Neural cell (in vitro differentiated cells): Measurements from ENCODE around the gene LNX2. TPM values are rescaled to one million over a fixed set of nuclear protein-coding genes. Genes with fewer than 3 reads are reported as not detected.

Experiments
- H2AFZ ChIP-seq: fragments of 200-600, 300-800 bp; sonication (generic), shearing (Covaris generic); 2 replicates; pipeline ENCODE4 v1.6.0; 2014; ENCODE audit warnings: low read depth, mild to moderate bottlenecking, antibody characterized with exemption, low read length, moderate library complexity
- H3F3A ChIP-seq: fragments of 200-600 bp; shearing (Covaris generic); 2 replicates; pipeline ENCODE4 v1.6.1; 2016; ENCODE audit warnings: mild to moderate bottlenecking, moderate library complexity, mixed read lengths, antibody characterized with exemption, low read length; ENCODE audit not compliant: insufficient read depth, poor library complexity, severe bottlenecking
- H3K27ac ChIP-seq: fragments of 200-600, 300-800 bp; sonication (generic), shearing (Covaris generic); 2 replicates; pipeline ENCODE4 v1.5.1; 2014; ENCODE audit warnings: mild to moderate bottlenecking, low read length, moderate library complexity
- H3K27me3 ChIP-seq: fragments of 300-800, 200-600 bp; sonication (generic), shearing (Covaris generic); 2 replicates; pipeline ENCODE4 v1.6.0; 2014; ENCODE audit warnings: mild to moderate bottlenecking, low read depth, low read length, moderate library complexity; ENCODE audit not compliant: insufficient read depth
- H3K36me3 ChIP-seq: fragments of 300-800, 200-600 bp; sonication (generic), shearing (Covaris generic); 2 replicates; pipeline ENCODE4 v1.5.1; 2014; ENCODE audit warnings: mild to moderate bottlenecking, antibody characterized with exemption, low read length, moderate library complexity; ENCODE audit not compliant: insufficient read depth
- H3K4me2 ChIP-seq: fragments of 300-800, 200-600 bp; sonication (generic), shearing (Covaris generic); 2 replicates; pipeline ENCODE4 v1.6.0; 2014; ENCODE audit warnings: mild to moderate bottlenecking, low read length
- H3K4me3 ChIP-seq: fragments of 300-800, 200-600 bp; sonication (generic), shearing (Covaris generic); 2 replicates; pipeline ENCODE4 v1.5.1; 2014; ENCODE audit warnings: mild to moderate bottlenecking, low read length, moderate library complexity
- H3K79me2 ChIP-seq: fragments of 200-600 bp; shearing (Covaris generic); replicated peaks from 2 replicates; pipeline ENCODE4 v1.6.0; 2014; ENCODE audit warnings: mild to moderate bottlenecking, low read length, moderate library complexity; ENCODE audit not compliant: insufficient read depth
- H3K9ac ChIP-seq: fragments of 300-800, 200-600 bp; sonication (generic), shearing (Covaris generic); 2 replicates; pipeline ENCODE4 v1.6.1; 2016; ENCODE audit warnings: mild to moderate bottlenecking, low read length, mixed read lengths
- H3K9me2 ChIP-seq: fragments of 200-600 bp; shearing (Covaris generic); 2 replicates; pipeline ENCODE4 v1.6.1; 2016; ENCODE audit warnings: mild to moderate bottlenecking, low read length, mixed read lengths; ENCODE audit not compliant: insufficient read depth
- H3K9me3 ChIP-seq: fragments of 200-600, 300-800 bp; sonication (generic), shearing (Covaris generic); 2 replicates; pipeline ENCODE4 v1.6.1; 2016; ENCODE audit warnings: mild to moderate bottlenecking, mixed run types, low read length, moderate library complexity, mixed read lengths
- H4K20me1 ChIP-seq: fragments of 200-600 bp; shearing (Covaris generic); 2 replicates; pipeline ENCODE4 v1.6.1; 2016; ENCODE audit warnings: mild to moderate bottlenecking, mixed run types; ENCODE audit not compliant: insufficient read depth
- EP300 ChIP-seq: fragments of 450-650 bp; conservative IDR thresholded peaks from 2 replicates; pipeline ENCODE4 v1.6.1; 2014; ENCODE audit warnings: antibody characterized with exemption, mild to moderate bottlenecking, moderate library complexity; ENCODE audit not compliant: poor library complexity, severe bottlenecking
- EZH2 ChIP-seq: fragments of 200-600, 300-800 bp; shearing (Covaris generic), sonication (generic); IDR thresholded peaks from 2 replicates; pipeline ENCODE4 v1.6.1; 2014; ENCODE audit warnings: antibody characterized with exemption, low read length, borderline replicate concordance, mild to moderate bottlenecking; ENCODE audit not compliant: insufficient read depth, poor library complexity, severe bottlenecking
- MXI1 ChIP-seq: fragments of 450-650 bp; conservative IDR thresholded peaks from 2 replicates; pipeline ENCODE4 v1.6.1; 2014; ENCODE audit warnings: antibody characterized with exemption, mild to moderate bottlenecking; ENCODE audit not compliant: poor library complexity, severe bottlenecking
- POLR2AphosphoS5 ChIP-seq: IDR thresholded peaks from 2 replicates; pipeline ENCODE4 v1.6.1; 2012
- RAD21 ChIP-seq: fragments of 450-650 bp; conservative IDR thresholded peaks from 2 replicates; pipeline ENCODE4 v1.6.1; 2014; ENCODE audit warnings: antibody characterized with exemption, mild to moderate bottlenecking, moderate library complexity
- REST ChIP-seq: IDR thresholded peaks from 2 replicates; pipeline ENCODE4 v1.6.1; 2012; ENCODE audit warnings: borderline replicate concordance
- SMC3 ChIP-seq: fragments of 450-650 bp; conservative IDR thresholded peaks from 2 replicates; pipeline ENCODE4 v1.6.1; 2014; ENCODE audit warnings: antibody characterized with exemption, mild to moderate bottlenecking, moderate library complexity; ENCODE audit not compliant: poor library complexity
- TAF1 ChIP-seq: IDR thresholded peaks from 2 replicates; pipeline ENCODE4 v1.6.1; 2012; ENCODE audit warnings: low read depth
- polyA plus RNA-seq: library from polyadenylated mRNA; depleted of rRNA; stranded (reverse); fragments of >200 nt; gene quantifications from 2 replicates; pipeline ENCODE4 v1.2.3, GENCODE V29; 2014
- TF ChIP-seq, protein P1 (sequence below): fragments of 450-650 bp; IDR thresholded peaks from 2 replicates; pipeline ENCODE4 v1.5.1; 2014; ENCODE audit warnings: antibody characterized with exemption, mild to moderate bottlenecking, moderate library complexity; ENCODE audit not compliant: poor library complexity, severe bottlenecking

Gene LNX2
- polyA plus RNA-seq, 1 donor from 2014 or later, result 4.2 TPM

DNA sequence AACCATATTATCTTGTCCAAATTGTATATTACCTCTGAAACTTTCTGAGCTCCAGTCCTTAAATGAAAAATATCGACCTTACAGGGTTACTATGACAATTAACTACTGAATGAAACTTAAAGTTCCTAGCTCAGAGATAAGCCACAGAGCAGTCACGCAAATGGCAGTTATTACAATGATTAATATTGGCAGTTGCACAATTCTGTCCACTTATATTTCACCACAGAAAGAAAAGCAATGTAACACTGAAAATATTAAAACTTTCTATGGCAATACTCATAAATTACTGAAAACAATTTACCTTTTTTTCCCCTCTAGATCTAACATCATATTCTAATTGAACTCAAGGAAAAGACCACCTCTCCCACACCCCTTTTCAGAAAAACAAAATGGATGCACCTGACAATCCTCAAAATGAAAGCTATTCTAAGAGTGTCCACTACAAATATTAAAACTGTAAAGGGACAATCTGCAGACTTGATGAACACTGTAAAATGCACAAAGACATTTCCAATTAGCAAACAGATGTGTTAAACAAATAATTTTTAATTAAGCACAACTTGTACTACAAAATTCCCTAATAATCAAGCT lies 14.6 kb downstream of the LNX2 start:
- Histone ChIP-seq H3K9ac (no peak overlapping the region), H3K4me3 (no peak overlapping the region), H3F3A (no peaks in the 10 kb centered on the region), H3K4me2 (no peak overlapping the region), H3K9me3 (no peaks in the 10 kb centered on the region), H3K36me3 (no peaks in the 10 kb centered on the region), H3K27me3 (no peaks in the 10 kb centered on the region), H4K20me1 (no peaks in the 10 kb centered on the region), H3K79me2 (no peaks in the 10 kb centered on the region), H2AFZ (no peak overlapping the region), H3K9me2 (no peaks in the 10 kb centered on the region), H3K27ac (no peak overlapping the region)
- TF ChIP-seq POLR2AphosphoS5 (no peak), EZH2 (no peak), EP300 (no peak)
- TF ChIP-seq, protein P1, sequence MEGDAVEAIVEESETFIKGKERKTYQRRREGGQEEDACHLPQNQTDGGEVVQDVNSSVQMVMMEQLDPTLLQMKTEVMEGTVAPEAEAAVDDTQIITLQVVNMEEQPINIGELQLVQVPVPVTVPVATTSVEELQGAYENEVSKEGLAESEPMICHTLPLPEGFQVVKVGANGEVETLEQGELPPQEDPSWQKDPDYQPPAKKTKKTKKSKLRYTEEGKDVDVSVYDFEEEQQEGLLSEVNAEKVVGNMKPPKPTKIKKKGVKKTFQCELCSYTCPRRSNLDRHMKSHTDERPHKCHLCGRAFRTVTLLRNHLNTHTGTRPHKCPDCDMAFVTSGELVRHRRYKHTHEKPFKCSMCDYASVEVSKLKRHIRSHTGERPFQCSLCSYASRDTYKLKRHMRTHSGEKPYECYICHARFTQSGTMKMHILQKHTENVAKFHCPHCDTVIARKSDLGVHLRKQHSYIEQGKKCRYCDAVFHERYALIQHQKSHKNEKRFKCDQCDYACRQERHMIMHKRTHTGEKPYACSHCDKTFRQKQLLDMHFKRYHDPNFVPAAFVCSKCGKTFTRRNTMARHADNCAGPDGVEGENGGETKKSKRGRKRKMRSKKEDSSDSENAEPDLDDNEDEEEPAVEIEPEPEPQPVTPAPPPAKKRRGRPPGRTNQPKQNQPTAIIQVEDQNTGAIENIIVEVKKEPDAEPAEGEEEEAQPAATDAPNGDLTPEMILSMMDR, result no peak

DNA sequence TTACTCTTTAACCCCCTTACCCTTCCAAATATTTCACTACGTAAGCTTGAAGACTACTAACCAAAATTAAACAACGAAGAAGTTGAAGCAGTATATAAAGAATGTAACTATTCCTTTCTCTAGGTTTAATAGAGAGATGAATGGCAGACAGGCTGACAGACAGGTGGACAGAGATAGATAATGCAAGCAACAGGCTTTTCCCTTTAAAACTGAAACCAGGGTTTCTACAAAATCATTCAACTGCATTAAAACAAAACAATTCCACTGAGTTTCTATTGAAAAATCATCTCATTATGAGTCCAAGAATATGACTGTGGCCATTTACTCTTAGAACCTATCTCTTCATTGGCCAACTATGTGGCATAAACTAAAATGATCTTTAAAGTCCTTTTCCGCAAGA lies 15.2 kb downstream of the LNX2 start:
- Histone ChIP-seq H3K9me3 (no peaks in the 10 kb centered on the region), H3K27ac (no peak overlapping the region), H3K9ac (no peak overlapping the region), H2AFZ (no peak overlapping the region), H3K9me2 (no peaks in the 10 kb centered on the region), H3K27me3 (no peaks in the 10 kb centered on the region), H3K79me2 (no peaks in the 10 kb centered on the region), H3F3A (no peaks in the 10 kb centered on the region), H3K4me3 (no peak overlapping the region), H4K20me1 (no peaks in the 10 kb centered on the region), H3K36me3 (no peaks in the 10 kb centered on the region), H3K4me2 (no peak overlapping the region)
- no peak for TF ChIP-seq TAF1
- no peak for TF ChIP-seq SMC3
- TF ChIP-seq POLR2AphosphoS5, result no peak
- no peak for TF ChIP-seq RAD21
- no peak for TF ChIP-seq EP300
- TF ChIP-seq MXI1, result no peak
- TF ChIP-seq EZH2, result no peak
- no peak for TF ChIP-seq REST

DNA sequence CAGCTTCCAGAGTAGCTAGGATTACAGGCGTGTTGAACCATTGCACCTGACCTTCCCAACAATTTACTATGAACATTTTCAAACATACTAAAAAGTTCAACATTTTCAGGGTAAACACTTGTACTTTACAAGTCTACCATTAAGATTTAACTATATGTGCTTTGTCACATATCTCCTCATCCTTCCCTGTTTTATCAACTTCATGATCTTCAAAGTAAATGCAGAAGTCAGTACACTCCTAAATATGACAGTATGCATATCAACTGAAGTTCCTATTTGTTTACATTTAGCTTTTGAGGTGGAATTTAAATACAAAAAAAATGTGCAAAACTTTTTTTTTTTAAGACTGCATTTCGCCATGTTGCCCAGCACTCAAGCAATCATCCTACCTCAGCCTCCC lies 18.5 kb downstream of the LNX2 start:
- Histone ChIP-seq H3K79me2 (no peaks in the 10 kb centered on the region), H3F3A (no peaks in the 10 kb centered on the region)
- TF ChIP-seq MXI1 (no peak), REST (no peak), EP300 (no peak), POLR2AphosphoS5 (no peak), RAD21 (no peak), SMC3 (no peak), TAF1 (no peak), EZH2 (no peak)
- TF ChIP-seq, protein P1, result no peak

More for the DNA sequence above, 18.5 kb downstream of the LNX2 start:
- no peak overlapping the region for H3K27ac ChIP-seq
- H2AFZ ChIP-seq, result no peak overlapping the region
- H3K4me2 ChIP-seq, result no peak overlapping the region
- H3K9me2 ChIP-seq, result no peaks in the 10 kb centered on the region
- no peak overlapping the region for H3K4me3 ChIP-seq
- no peaks in the 10 kb centered on the region for H4K20me1 ChIP-seq
- no peaks in the 10 kb centered on the region for H3K27me3 ChIP-seq
- H3K9me3 ChIP-seq, result no peaks in the 10 kb centered on the region
- no peak overlapping the region for H3K9ac ChIP-seq
- no peaks in the 10 kb centered on the region for H3K36me3 ChIP-seq
